Skeletal muscle satellite cell (primary cell): ENCODE results near the gene DGKA.
"Not testable (repeated sequence)": the region's sequence is repeated elsewhere in the genome, so short reads cannot be mapped to it uniquely, and the experiment has no call there.

Experiments used
- H3K27me3 ChIP-seq: 2 replicates; pipeline ENCODE4 v1.7.0; 2013; ENCODE audit warnings: low read length; ENCODE audit not compliant: control insufficient read depth, insufficient read depth
- H3K36me3 ChIP-seq: 2 replicates; pipeline ENCODE4 v1.7.0; 2013; ENCODE audit warnings: mild to moderate bottlenecking, control low read depth, low read length; ENCODE audit not compliant: insufficient read depth
- H3K4me1 ChIP-seq: 2 replicates; pipeline ENCODE4 v1.7.0; 2013; ENCODE audit warnings: low read length; ENCODE audit not compliant: control insufficient read depth, insufficient read depth
- H3K4me2 ChIP-seq: 2 replicates; pipeline ENCODE4 v1.7.0; 2013; ENCODE audit warnings: mild to moderate bottlenecking, low read length
- H3K4me3 ChIP-seq: 2 replicates; pipeline ENCODE4 v1.7.0; 2013; ENCODE audit warnings: low read length
- H3K9ac ChIP-seq: 2 replicates; pipeline ENCODE4 v1.7.0; 2013; ENCODE audit warnings: mild to moderate bottlenecking, low read depth, low read length, moderate library complexity
- H3K9me3 ChIP-seq: replicated peaks from 2 replicates; pipeline ENCODE4 v1.7.0; 2013; ENCODE audit warnings: mild to moderate bottlenecking, control low read depth, low read length

DGKA gene

GRCh38 chr12:55919032-55919431 lies 11.9 kb upstream of the DGKA start:
- not testable (repeated sequence) for H3K4me2 ChIP-seq, H3K27me3 ChIP-seq, H3K9ac ChIP-seq, H3K4me3 ChIP-seq, H3K9me3 ChIP-seq
- peaks cover 31% of the 10 kb centered on the region for H3K4me1 ChIP-seq
- H3K36me3 ChIP-seq = peaks cover 12% of the 10 kb centered on the region

DNA sequence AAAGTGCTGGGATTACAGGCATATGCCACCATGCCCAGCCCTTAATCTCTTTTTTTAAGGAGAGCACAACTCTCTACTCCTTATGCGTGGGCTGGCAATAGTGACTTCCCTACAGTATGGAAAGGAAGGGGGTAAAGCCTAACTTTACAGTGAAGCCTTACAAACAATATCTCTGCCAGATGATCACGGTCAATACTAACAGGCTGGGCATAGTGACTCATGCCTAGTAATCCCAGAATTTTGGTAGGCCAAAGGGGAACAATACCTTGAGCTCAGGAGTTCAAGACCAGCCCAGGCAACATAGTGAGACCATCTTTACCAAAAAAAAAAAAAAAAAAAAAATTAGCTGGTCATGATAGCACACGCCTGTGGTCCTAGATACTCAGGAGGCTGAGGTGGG lies 8.8 kb upstream of the DGKA start:
- Histone ChIP-seq H3K4me2 (no peak overlapping the region), H3K9me3 (no peaks in the 10 kb centered on the region), H3K27me3 (no peaks in the 10 kb centered on the region), H3K4me3 (no peak overlapping the region), H3K9ac (no peak overlapping the region), H3K36me3 (peaks cover 8% of the 10 kb centered on the region), H3K4me1 (peaks cover 33% of the 10 kb centered on the region)

DNA sequence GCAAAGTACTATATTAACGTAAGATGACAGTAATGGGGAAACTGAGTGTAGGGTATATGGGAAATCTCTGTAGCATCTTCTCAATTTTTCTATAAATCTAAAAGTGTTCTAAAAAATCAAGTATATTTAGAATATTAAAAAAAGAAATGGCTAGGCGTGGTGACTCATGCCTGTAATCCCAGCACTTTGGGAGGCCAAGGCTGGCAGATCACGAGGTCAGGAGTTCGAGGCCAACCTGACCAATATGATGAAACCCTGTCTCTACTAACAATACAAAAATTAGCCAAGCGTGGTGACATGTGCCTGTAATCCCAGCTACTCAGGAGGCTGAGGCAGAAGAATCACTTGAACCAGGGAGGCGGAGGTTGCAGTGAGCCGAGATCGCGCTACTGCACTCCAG lies 7.3 kb upstream of the DGKA start:
- not testable (repeated sequence) for H3K4me2 ChIP-seq, H3K27me3 ChIP-seq, H3K9me3 ChIP-seq, H3K4me3 ChIP-seq, H3K36me3 ChIP-seq, H3K9ac ChIP-seq
- peaks cover 33% of the 10 kb centered on the region for H3K4me1 ChIP-seq

- Histone ChIP-seq H3K27me3 (no peaks in the 10 kb centered on the region), H3K9ac (peak overlapping the region; percentile 16), H3K36me3 (peaks cover 8% of the 10 kb centered on the region), H3K9me3 (no peaks in the 10 kb centered on the region), H3K4me2 (peak overlapping the region; percentile 88), H3K4me3 (peak overlapping the region; percentile 97), H3K4me1 (peaks cover 24% of the 10 kb centered on the region)
Observed at GRCh38 chr12:55925371-55925770, 5.6 kb upstream of the DGKA start.

DNA sequence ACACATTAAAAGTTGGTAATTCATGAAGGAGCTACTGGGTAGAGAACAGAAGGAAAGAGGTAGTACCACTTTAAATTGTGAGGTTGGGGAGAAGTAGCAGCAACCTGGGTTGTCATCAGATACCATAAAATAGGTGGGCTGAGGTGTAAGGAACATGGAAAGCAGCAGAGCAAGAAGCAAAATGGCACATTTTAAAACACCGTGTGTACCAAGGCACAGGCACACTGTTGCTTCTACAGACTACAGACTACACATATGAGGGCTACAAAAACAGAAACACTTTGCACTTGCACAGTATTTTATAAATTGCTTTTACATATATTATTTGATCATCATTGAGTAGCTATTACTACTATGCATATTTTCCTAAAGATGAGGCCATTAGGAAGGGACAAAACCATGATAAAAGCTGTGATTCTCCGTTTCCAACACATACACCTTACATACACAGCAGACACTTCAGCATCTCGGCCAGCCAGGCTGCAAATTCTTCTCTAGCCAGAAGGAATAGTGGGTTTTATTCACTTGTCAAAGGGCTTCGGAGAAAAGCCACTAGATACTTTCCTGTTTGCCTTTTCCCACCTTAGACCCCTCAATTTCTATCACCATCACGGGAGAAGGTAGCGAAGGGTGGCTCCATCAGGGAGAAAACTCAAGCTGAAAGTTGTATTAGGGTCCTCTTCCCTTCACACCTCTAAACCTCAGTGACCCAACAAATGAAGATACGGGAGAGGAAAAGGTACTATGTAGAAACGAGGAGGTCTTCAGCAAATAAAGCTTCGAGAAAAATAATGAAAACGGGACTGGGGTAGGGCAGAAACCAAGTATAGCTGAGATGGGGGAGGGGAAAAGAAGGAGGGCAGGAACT lies 4.9 kb upstream of the DGKA start:
- H3K9ac ChIP-seq = peak overlapping the region; percentile 98
- H3K36me3 ChIP-seq = peaks cover 8% of the 10 kb centered on the region
- H3K27me3 ChIP-seq = no peaks in the 10 kb centered on the region
- H3K4me3 ChIP-seq = peak overlapping the region; percentile 97
- H3K4me1 ChIP-seq = peaks cover 32% of the 10 kb centered on the region
- H3K9me3 ChIP-seq = no peaks in the 10 kb centered on the region
- H3K4me2 ChIP-seq = peak overlapping the region; percentile 88

DNA sequence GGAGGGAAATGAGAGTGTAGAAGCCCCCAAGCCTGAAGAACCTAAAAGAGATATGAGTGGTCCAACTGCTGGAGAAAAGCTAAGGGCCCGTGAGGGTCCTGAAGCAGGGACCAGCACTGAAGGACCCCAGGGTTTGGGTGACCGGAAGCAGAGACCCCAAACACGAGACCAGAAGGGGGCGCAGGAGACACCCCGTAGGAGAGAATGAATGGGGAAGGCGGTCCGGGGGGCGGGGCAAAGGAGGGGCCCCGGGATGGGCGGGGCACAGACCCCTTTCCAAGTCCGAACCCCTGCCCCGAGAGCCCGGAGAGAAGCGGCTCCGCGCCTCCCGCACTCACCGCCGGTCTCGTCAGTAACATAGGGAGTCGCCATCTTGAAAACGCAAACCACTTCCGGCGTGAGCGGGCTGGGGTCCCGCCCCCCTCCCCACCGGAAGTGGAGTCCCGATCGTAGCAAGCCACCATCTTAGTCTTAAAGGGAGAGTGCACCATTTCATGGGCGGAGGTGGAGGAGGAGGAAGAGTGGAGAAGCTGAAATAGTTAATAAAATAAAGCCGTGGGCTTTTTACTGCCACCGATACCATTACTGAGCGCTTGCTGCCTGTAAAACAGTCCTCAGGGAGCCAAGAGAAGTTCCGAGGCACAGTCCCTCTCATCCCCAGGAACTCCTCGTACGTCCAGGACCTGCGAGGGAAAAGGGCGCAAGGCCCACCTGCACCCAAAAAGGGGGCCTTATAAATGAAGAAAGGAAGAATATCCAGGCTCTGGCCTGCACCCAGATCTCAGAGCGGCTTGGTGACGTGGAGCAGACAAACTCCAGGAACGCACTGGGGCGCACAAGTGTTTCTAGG lies 4.0 kb upstream of the DGKA start:
- Histone ChIP-seq H3K4me1 (peaks cover 36% of the 10 kb centered on the region), H3K4me3 (peak overlapping the region; percentile 97), H3K9ac (peak overlapping the region; percentile 98), H3K9me3 (no peaks in the 10 kb centered on the region), H3K36me3 (peaks cover 5% of the 10 kb centered on the region), H3K27me3 (no peaks in the 10 kb centered on the region), H3K4me2 (peak overlapping the region; percentile 88)

DNA sequence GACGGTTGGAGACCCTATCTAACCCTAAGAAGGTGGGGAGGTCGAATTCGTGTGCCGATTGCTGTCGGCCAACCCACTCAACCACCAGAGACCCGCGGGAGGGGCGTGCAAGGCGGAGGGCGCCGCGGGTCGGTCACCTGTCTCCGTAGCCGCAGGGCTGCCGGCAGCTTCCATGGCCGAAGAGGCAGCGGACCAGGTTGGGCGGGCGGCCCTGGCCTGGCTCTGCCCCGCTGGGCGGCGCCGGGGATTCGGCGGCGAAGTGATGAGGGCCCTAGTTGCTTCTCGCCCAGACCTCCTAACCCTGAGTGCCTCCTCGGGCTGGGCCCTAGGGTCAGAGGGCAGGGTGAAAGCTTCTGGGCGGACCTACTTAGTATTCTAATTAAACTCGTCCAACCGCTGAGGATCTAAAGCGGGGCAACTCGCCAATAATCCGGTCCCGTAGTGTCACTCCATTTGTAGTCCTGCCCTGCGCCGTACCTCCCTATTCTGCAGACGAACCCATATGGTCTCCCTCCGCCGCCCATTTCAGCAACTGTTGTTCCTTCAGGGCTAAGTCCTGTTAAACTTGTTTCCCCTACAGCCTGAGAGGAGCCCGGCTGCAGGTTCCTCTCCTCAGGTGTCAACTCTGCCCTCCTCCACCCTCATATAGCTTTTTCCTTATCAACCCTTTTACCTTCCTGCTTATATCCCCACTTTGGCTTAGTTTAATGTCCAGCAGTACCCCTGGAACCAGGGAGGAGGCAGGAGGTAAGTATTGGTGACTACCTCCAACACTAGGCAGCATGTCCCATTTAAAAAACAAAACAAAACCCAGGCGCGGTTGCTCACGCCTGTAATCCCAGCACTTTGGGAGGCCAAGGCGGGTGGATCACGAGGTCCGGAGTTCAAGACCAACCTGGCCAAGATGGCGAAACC lies 3.1 kb upstream of the DGKA start, which contains the start of gene PYM1:
Gene PYM1 (minus strand): TSS at position 307 of the 915 bp plus-strand sequence. CDS start 133 bp downstream, at position 174.
- peaks cover 38% of the 10 kb centered on the region for H3K4me1 ChIP-seq
- H3K9me3 ChIP-seq = no peaks in the 10 kb centered on the region
- no peaks in the 10 kb centered on the region for H3K27me3 ChIP-seq
- peak within 1 kb of the TSS; percentile 98 for H3K9ac ChIP-seq
- peaks cover 4% of the 10 kb centered on the region for H3K36me3 ChIP-seq
- peak within 1 kb of the TSS; percentile 97 for H3K4me3 ChIP-seq
- H3K4me2 ChIP-seq = peak within 1 kb of the TSS; percentile 88

DNA sequence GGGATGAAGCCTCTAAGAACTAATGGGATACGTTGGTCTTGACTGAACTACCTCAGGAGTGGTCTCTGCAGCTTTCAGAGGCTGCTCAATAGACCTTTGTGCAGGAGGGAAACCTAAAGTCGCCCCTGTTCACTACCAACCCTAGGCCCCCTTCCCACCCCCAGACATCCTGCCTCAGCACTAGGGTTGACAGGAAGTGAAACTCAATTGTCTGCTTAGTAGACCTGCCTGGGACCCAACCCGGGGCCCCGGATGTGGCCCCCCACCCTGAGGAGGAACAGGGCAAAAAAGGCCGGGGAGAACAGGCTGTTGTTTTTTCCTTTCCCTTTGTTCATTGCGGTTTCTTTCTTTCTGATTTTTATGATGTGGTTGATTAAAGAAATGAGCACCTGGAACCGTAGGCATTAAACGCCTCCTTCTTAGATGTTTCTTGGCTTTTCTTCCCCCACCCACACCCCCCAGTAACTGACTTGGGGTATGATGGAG lies 1.6 kb upstream of the DGKA start:
- no peak overlapping the region for H3K9ac ChIP-seq
- H3K9me3 ChIP-seq = no peaks in the 10 kb centered on the region
- H3K4me3 ChIP-seq = no peak overlapping the region
- no peaks in the 10 kb centered on the region for H3K27me3 ChIP-seq
- H3K36me3 ChIP-seq = no peaks in the 10 kb centered on the region
- H3K4me2 ChIP-seq = no peak overlapping the region
- H3K4me1 ChIP-seq = peaks cover 50% of the 10 kb centered on the region

GRCh38 chr12:55931317-55931779 lies 386 bp downstream of the DGKA start:
- H3K9ac ChIP-seq = peak overlapping the region; percentile 87
- H3K4me1 ChIP-seq = peaks cover 37% of the 10 kb centered on the region
- H3K27me3 ChIP-seq = no peaks in the 10 kb centered on the region
- peak overlapping the region; percentile 96 for H3K4me2 ChIP-seq
- H3K4me3 ChIP-seq = peak overlapping the region; percentile 89
- no peaks in the 10 kb centered on the region for H3K9me3 ChIP-seq
- H3K36me3 ChIP-seq = no peaks in the 10 kb centered on the region

DNA sequence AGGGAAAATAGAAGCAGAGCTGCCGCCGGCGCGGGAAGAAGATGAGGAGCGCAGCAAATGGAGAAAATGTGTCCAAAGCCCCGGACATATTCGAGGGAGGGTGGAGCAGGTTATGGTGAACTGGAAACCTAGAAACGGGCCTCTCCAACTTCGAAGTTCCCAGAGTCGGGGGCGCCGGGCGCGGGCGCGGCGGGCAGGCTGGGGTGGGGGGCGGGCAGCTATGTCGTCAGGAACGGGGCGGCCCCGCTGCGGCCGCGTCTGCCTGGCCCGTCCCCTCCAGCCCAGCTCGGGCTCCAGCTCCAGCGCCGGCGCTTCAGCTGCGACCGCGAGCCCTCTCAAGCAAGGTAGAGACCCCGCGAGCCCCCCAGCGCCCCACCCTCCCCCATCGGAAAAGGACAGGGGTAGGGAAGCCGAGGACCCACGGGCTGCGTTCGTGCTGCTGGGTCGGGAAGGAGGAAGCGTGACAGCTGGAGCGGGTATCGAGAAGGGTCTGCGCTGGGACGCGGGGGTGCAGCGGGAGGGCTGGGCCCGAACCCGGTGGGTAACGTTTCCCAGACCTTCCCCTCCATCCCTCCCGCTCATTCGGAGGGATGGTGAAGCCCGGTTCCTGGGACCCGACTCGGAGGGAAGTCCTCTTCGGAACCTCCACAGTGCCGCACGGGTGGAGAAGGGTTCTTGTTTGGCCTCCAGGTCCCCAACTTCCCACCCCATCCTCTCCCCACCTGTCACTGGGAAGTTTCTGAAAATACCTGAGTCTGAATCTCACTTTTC lies 1.0 kb downstream of the DGKA start:
- H3K36me3 ChIP-seq = no peaks in the 10 kb centered on the region
- peak overlapping the region; percentile 96 for H3K4me2 ChIP-seq
- H3K4me1 ChIP-seq = peaks cover 37% of the 10 kb centered on the region
- H3K9ac ChIP-seq = peak overlapping the region; percentile 87
- H3K9me3 ChIP-seq = no peaks in the 10 kb centered on the region
- H3K27me3 ChIP-seq = no peaks in the 10 kb centered on the region
- peak overlapping the region; percentile 89 for H3K4me3 ChIP-seq
